GM12878 (cell line): ENCODE measurements around the gene THAP6. TPM values are rescaled to one million over a fixed set of nuclear protein-coding genes. Genes with fewer than 3 reads are reported as not detected.

ENCODE experiments used
- ATAC-seq: fragments of 200-7000 bp; cut with Tn5 transposase; 3 replicates; pipeline ENCODE4 v1.9.1; 2020; ENCODE audit warnings: mild to moderate bottlenecking, moderate library complexity
- BruUV-seq: library from RNA; stranded (reverse); fragments of 400-500 nt; replicated peaks from 2 replicates; lab custom pipeline; 2021; lab: Mats Ljungman, UMichigan
- CTCF ChIA-PET: fragments of 300-600 bp; sonication (Branson Sonifier 250); formaldehyde crosslinking; extraction: SDS; loops from one replicate; lab custom pipeline; 2021; ENCODE audit warnings: inconsistent platforms; lab: Yijun Ruan, JAX
- POLR2A ChIA-PET: fragments of 350-600 bp; formaldehyde crosslinking; extraction: SDS; loops from one replicate; lab custom pipeline; 2021; ENCODE audit warnings: inconsistent platforms; lab: Charles Lee
- RAD21 ChIA-PET: fragments of 300-600 bp; sonication (Branson Sonifier 250); formaldehyde crosslinking; loops from one replicate; lab custom pipeline; 2023; ENCODE audit warnings: antibody characterized with exemption; ENCODE audit not compliant: unreplicated experiment; lab: Charles Lee
- SMC1A ChIA-PET: fragments of 300-600 bp; sonication (Branson Sonifier 250); formaldehyde crosslinking; loops from one replicate; lab custom pipeline; 2023; ENCODE audit not compliant: unreplicated experiment, uncharacterized antibody; lab: Charles Lee
- DNase-seq: peaks from one replicate; pipeline ENCODE4 v3.0.0-alpha.2; 2011; ENCODE audit warnings: low read depth, low spot score
- FAIRE-seq: peaks from 3 replicates; lab custom pipeline; 2011; peaks lifted over from hg19 to GRCh38; lab: Jason Lieb, UNC
- H2AFZ ChIP-seq: 2 replicates; pipeline ENCODE4 v1.6.0; 2011; ENCODE audit warnings: low read depth, low read length, control low read depth; ENCODE audit not compliant: control insufficient read depth
- H3K27ac ChIP-seq: 2 replicates; pipeline ENCODE4 v1.5.1; 2011; ENCODE audit warnings: control low read depth; ENCODE audit not compliant: control insufficient read depth, insufficient read depth
- H3K27me3 ChIP-seq, 2 experiments: replicated peaks in 1 of 2; 2 replicates each; pipeline versions ENCODE4 v1.6.0 to v1.6.1; 2011; ENCODE audit warnings: low read length in 1 of 2; ENCODE audit not compliant: control insufficient read depth in 2 of 2, insufficient read depth in 2 of 2
- H3K36me3 ChIP-seq, 2 experiments: 2 replicates each; pipeline ENCODE4 v1.5.1; 2011; ENCODE audit warnings: low read length in 1 of 2; ENCODE audit not compliant: control insufficient read depth in 2 of 2, insufficient read depth in 2 of 2
- H3K4me1 ChIP-seq: 2 replicates; pipeline ENCODE4 v1.6.1; 2011; ENCODE audit warnings: mild to moderate bottlenecking, low read length, moderate library complexity, mixed read lengths; ENCODE audit not compliant: control insufficient read depth, insufficient read depth
- H3K4me2 ChIP-seq: 2 replicates; pipeline ENCODE4 v1.6.0; 2011; ENCODE audit warnings: control low read depth; ENCODE audit not compliant: control insufficient read depth, insufficient read depth
- H3K4me3 ChIP-seq: fragments of 200-600 bp; sonication (generic); 2 replicates; pipeline ENCODE4 v1.5.1; 2016
- H3K79me2 ChIP-seq: 2 replicates; pipeline ENCODE4 v1.6.0; 2011; ENCODE audit warnings: low read length; ENCODE audit not compliant: control insufficient read depth, insufficient read depth
- H3K9ac ChIP-seq: 2 replicates; pipeline ENCODE4 v1.8.0; 2011; ENCODE audit warnings: low read length, control low read depth, mixed read lengths; ENCODE audit not compliant: control insufficient read depth, insufficient read depth
- H3K9me3 ChIP-seq: replicated peaks from 3 replicates; pipeline ENCODE4 v1.5.1; 2011; ENCODE audit warnings: mild to moderate bottlenecking, low read length; ENCODE audit not compliant: control insufficient read depth, insufficient read depth
- H4K20me1 ChIP-seq: 2 replicates; pipeline ENCODE4 v1.6.0; 2011; ENCODE audit not compliant: control insufficient read depth, insufficient read depth
- CHD1 ChIP-seq: IDR thresholded peaks from 2 replicates; pipeline ENCODE4 v1.6.1; 2012; ENCODE audit warnings: low read depth, low read length, improper control_type of control experiment
- HDGF ChIP-seq: fragments of 450-650 bp; IDR thresholded peaks from 2 replicates; pipeline ENCODE4 v1.6.1; 2016; ENCODE audit warnings: antibody characterized with exemption
- JUND ChIP-seq: IDR thresholded peaks from 2 replicates; pipeline ENCODE4 v1.6.1; 2012; ENCODE audit warnings: low read depth, mild to moderate bottlenecking, low read length, improper control_type of control experiment, moderate library complexity
- NR2C2 ChIP-seq: IDR thresholded peaks from 2 replicates; pipeline ENCODE4 v1.6.1; 2011; ENCODE audit warnings: borderline replicate concordance, low read depth; ENCODE audit not compliant: control insufficient read depth, insufficient read length
- PAX5 ChIP-seq: IDR thresholded peaks from 2 replicates; pipeline ENCODE4 v1.6.1; 2011; ENCODE audit warnings: low read depth, low read length, borderline replicate concordance
- PAX8 ChIP-seq: fragments of 450-650 bp; IDR thresholded peaks from 2 replicates; pipeline ENCODE4 v1.6.1; 2017; ENCODE audit warnings: mild to moderate bottlenecking, moderate library complexity
- POLR2A ChIP-seq: IDR thresholded peaks from 2 replicates; pipeline ENCODE4 v1.6.1; 2011; ENCODE audit warnings: low read depth, mild to moderate bottlenecking, low read length
- RELB ChIP-seq: fragments of 450-650 bp; IDR thresholded peaks from 2 replicates; pipeline ENCODE4 v1.6.1; 2017; ENCODE audit warnings: low read depth, mild to moderate bottlenecking, moderate library complexity
- YY1 ChIP-seq: IDR thresholded peaks from 2 replicates; pipeline ENCODE4 v1.6.1; 2011; ENCODE audit warnings: low read depth, mild to moderate bottlenecking, low read length
- ZNF274 ChIP-seq: IDR thresholded peaks from one replicate; pipeline ENCODE4 v1.8.0; 2011; ENCODE audit not compliant: insufficient read length, insufficient read depth
- ZZZ3 ChIP-seq: IDR thresholded peaks from 2 replicates; pipeline ENCODE4 v1.6.1; 2011; ENCODE audit warnings: low read depth; ENCODE audit not compliant: control insufficient read depth, insufficient read length
- WGBS: methylation state at CpG from one replicate; pipeline ENCODE4 v1.1.6; 2016; ENCODE audit warnings: low lambda C conversion rate; ENCODE audit not compliant: insufficient replicate concordance, insufficient coverage; ENCODE audit errors: missing lambda C conversion rate; 5-methylcytosine and 5-hydroxymethylcytosine counted together
- in situ Hi-C: fragments of 300-500 bp; cut with MboI; formaldehyde crosslinking; loops from 9 replicates; pipeline ENCODE4 v1.14.3; 2018; ENCODE audit warnings: mixed read lengths
- intact Hi-C: fragments of 100-400 bp; cut with micrococcal nuclease; formaldehyde crosslinking; loops from one replicate; pipeline ENCODE4 v1.14.2; 2022; ENCODE audit not compliant: unreplicated experiment
- polyA plus RNA-seq, 11 experiments: library from polyadenylated mRNA; depleted of rRNA in 4 of 11; unstranded in 6 of 11; stranded (reverse) in 5 of 11; fragments of >200 nt; fragmentation: Nextera tagmentation in 4 of 11; fragmentation: Illumina TruSeq in 1 of 11; extraction: Ambion mirVana in 4 of 11; extraction: Trizol in 1 of 11; gene quantifications; 1 replicate in 1 of 11; 2 replicates in 10 of 11; pipeline versions ENCODE4 v1.2.1 to v1.2.3, GENCODE V29; 2011 to 2016; ENCODE audit warnings: inconsistent platforms in 2 of 11, missing spikeins in 2 of 11, low read depth in 1 of 11
- total RNA-seq, 4 experiments: library from RNA; depleted of rRNA in 3 of 4; stranded (reverse); fragments of >200 nt in 3 of 4; fragmentation: Illumina TruSeq in 1 of 4; extraction: Trizol in 1 of 4; gene quantifications; 2 replicates each; pipeline versions ENCODE4 v1.2.1 to v1.2.3, GENCODE V29; 2013 to 2021
- TF ChIP-seq, protein P1 (sequence below): IDR thresholded peaks from 2 replicates; pipeline ENCODE4 v1.6.1; 2011; ENCODE audit warnings: borderline replicate concordance, low read depth, mild to moderate bottlenecking, moderate library complexity, mixed read lengths, low read length; ENCODE audit not compliant: insufficient read depth; ENCODE audit errors: extremely low read length

Gene THAP6
- total and polyA plus RNA-seq, 10 of the 15 experiments (the other 5 are each of a cell fraction or from before 2014, with no cell fraction given) = 8.9 to 21.9 (median 12.8) TPM

DNA sequence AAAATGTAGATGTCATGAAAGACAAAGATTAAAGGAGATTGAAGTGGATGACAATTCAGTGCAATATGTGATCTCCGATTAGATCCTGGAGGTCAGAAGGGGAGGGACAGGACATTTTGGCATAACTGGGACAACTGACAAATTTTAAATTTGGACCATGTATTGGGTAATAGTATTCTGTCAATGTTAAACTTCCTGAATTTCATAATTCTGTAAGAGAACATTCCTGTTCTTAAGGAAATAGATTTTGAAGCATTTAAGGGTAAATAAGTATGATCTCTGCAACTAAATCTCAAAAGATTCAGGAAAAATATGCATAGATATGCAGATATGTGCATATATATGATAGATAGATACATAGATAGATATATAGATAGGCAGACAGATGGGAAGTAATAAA lies 52.6 kb downstream of the THAP6 start (continued):
- TF ChIP-seq RELB (no peak), ZZZ3 (no peak), HDGF (no peak), CHD1 (no peak), NR2C2 (no peak)
- TF ChIP-seq, protein P1, sequence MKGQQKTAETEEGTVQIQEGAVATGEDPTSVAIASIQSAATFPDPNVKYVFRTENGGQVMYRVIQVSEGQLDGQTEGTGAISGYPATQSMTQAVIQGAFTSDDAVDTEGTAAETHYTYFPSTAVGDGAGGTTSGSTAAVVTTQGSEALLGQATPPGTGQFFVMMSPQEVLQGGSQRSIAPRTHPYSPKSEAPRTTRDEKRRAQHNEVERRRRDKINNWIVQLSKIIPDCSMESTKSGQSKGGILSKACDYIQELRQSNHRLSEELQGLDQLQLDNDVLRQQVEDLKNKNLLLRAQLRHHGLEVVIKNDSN = no peak

- in situ Hi-C loops = no loop called here
- H3K9ac ChIP-seq = no peak overlapping the region
- no peak overlapping the region for H3K27ac ChIP-seq
- TF ChIP-seq PAX8 (no peak), ZNF274 (no peak), YY1 (no peak), POLR2A (no peak), JUND (no peak), RELB (no peak), PAX5 (no peak)
- TF ChIP-seq, all 136 proteins: peak for 0
- FAIRE-seq (no peak), DNase-seq (no peak), ATAC-seq (no peak)
- ChIA-PET CTCF (no interaction called here), POLR2A (no interaction called here), SMC1A (interaction anchor here (0.8 to 1.5 kb wide), 3 partner anchors 10 to 695 kb away, joined by 3 read pairs; no protein-coding TSS in a partner anchor), RAD21 (no interaction called here)
- Histone ChIP-seq H4K20me1 (no peaks in the 10 kb centered on the region), H3K4me2 (no peak overlapping the region), H3K27me3 (no peaks in the 10 kb centered on the region; a peak in 1 of 4 replicates), H3K4me1 (no peaks in the 10 kb centered on the region), H3K4me3 (no peak overlapping the region), H3K9me3 (no peaks in the 10 kb centered on the region), H2AFZ (no peak overlapping the region; the same call in 1 of the 2 replicates), H3K79me2 (no peaks in the 10 kb centered on the region), H3K36me3 (no peaks in the 10 kb centered on the region)
- intact Hi-C loops = no loop called here
- 8% methylated on average over 2 of the region's 2 CpGs for WGBS
- BruUV-seq = no TSS peak
Measured at GRCh38 chr4:75567725-75568124, 53.5 kb downstream of the THAP6 start.

Other genes starting within 250 kb of the THAP6 start
- gene RCHY1, start 70 bp upstream of the THAP6 start, total RNA-seq (2014; rRNA removed) = 12.0 and 17.7 TPM in 2 replicates
- gene RCHY1, start 70 bp upstream of the THAP6 start, total RNA-seq (2014; rRNA removed; fragmentation: Illumina TruSeq; extraction: Trizol) = 12.9 and 16.0 TPM in 2 replicates
- gene RCHY1, start 70 bp upstream of the THAP6 start, total RNA-seq (2021) = 24.3 and 27.7 TPM in 2 replicates
- 50.6 and 68.0 TPM in 2 replicates for gene RCHY1, start 70 bp upstream of the THAP6 start, polyA plus RNA-seq (2011; rRNA removed)
- gene RCHY1, start 70 bp upstream of the THAP6 start, polyA plus RNA-seq (2014; fragmentation: Illumina TruSeq; extraction: Trizol) = 26.9 and 34.3 TPM in 2 replicates
- gene RCHY1, start 70 bp upstream of the THAP6 start, polyA plus RNA-seq (2014; fragmentation: Nextera tagmentation; extraction: Ambion mirVana) = 10 to 100 TPM; 19.9 to 25.0 TPM
- 17.6 and 23.9 TPM in 2 replicates for gene RCHY1, start 70 bp upstream of the THAP6 start, polyA plus RNA-seq (2014; rRNA removed)
- 10 to 100 TPM; 35.6 to 39.5 TPM for gene RCHY1, start 70 bp upstream of the THAP6 start, polyA plus RNA-seq (2016; fragmentation: Nextera tagmentation; extraction: Ambion mirVana)
- gene ODAPH, start 41.6 kb downstream of the THAP6 start, total RNA-seq (2014; rRNA removed) = 0.05 TPM in 1 of 2 replicates, not detected in the other
- gene ODAPH, start 41.6 kb downstream of the THAP6 start, total RNA-seq (2014; rRNA removed; fragmentation: Illumina TruSeq; extraction: Trizol) = 0.13 and 0.18 TPM in 2 replicates
- not detected in 2 replicates for gene ODAPH, start 41.6 kb downstream of the THAP6 start, total RNA-seq (2021)
- gene ODAPH, start 41.6 kb downstream of the THAP6 start, polyA plus RNA-seq (2011; rRNA removed) = not detected in 2 replicates
- 0.12 TPM in 1 of 2 replicates, not detected in the other for gene ODAPH, start 41.6 kb downstream of the THAP6 start, polyA plus RNA-seq (2014; fragmentation: Illumina TruSeq; extraction: Trizol)
- gene ODAPH, start 41.6 kb downstream of the THAP6 start, polyA plus RNA-seq (2014; fragmentation: Nextera tagmentation; extraction: Ambion mirVana) = under 1 TPM; 0.06 to 0.13 TPM
- gene ODAPH, start 41.6 kb downstream of the THAP6 start, polyA plus RNA-seq (2014; rRNA removed) = 0.11 TPM in 1 of 2 replicates, not detected in the other
- gene ODAPH, start 41.6 kb downstream of the THAP6 start, polyA plus RNA-seq (2016; fragmentation: Nextera tagmentation; extraction: Ambion mirVana) = not detected
- 0.06 TPM in 1 of 2 replicates, not detected in the other for gene CDKL2, start 116.1 kb downstream of the THAP6 start, total RNA-seq (2014; rRNA removed)
- not detected in 2 replicates for gene CDKL2, start 116.1 kb downstream of the THAP6 start, total RNA-seq (2014; rRNA removed; fragmentation: Illumina TruSeq; extraction: Trizol)
- not detected in 2 replicates for gene CDKL2, start 116.1 kb downstream of the THAP6 start, total RNA-seq (2021)
- 0.04 and 0.05 TPM in 2 replicates for gene CDKL2, start 116.1 kb downstream of the THAP6 start, polyA plus RNA-seq (2011; rRNA removed)
- gene CDKL2, start 116.1 kb downstream of the THAP6 start, polyA plus RNA-seq (2014; fragmentation: Illumina TruSeq; extraction: Trizol) = not detected in 2 replicates
- gene CDKL2, start 116.1 kb downstream of the THAP6 start, polyA plus RNA-seq (2014; fragmentation: Nextera tagmentation; extraction: Ambion mirVana) = not detected
- not detected in 2 replicates for gene CDKL2, start 116.1 kb downstream of the THAP6 start, polyA plus RNA-seq (2014; rRNA removed)
- under 1 TPM in 1 of 2 experiments, not detected in 1; 0.24 TPM for gene CDKL2, start 116.1 kb downstream of the THAP6 start, polyA plus RNA-seq (2016; fragmentation: Nextera tagmentation; extraction: Ambion mirVana)
- gene G3BP2, start 158.9 kb downstream of the THAP6 start, total RNA-seq (2014; rRNA removed) = 107 and 123 TPM in 2 replicates
- gene G3BP2, start 158.9 kb downstream of the THAP6 start, total RNA-seq (2014; rRNA removed; fragmentation: Illumina TruSeq; extraction: Trizol) = 145 and 149 TPM in 2 replicates
- 160 and 167 TPM in 2 replicates for gene G3BP2, start 158.9 kb downstream of the THAP6 start, total RNA-seq (2021)
- 112 and 166 TPM in 2 replicates for gene G3BP2, start 158.9 kb downstream of the THAP6 start, polyA plus RNA-seq (2011; rRNA removed)
- gene G3BP2, start 158.9 kb downstream of the THAP6 start, polyA plus RNA-seq (2014; fragmentation: Illumina TruSeq; extraction: Trizol) = 176 and 211 TPM in 2 replicates
- 10 to 100 TPM; 22.2 to 27.9 TPM for gene G3BP2, start 158.9 kb downstream of the THAP6 start, polyA plus RNA-seq (2014; fragmentation: Nextera tagmentation; extraction: Ambion mirVana)
- 81.8 and 97.1 TPM in 2 replicates for gene G3BP2, start 158.9 kb downstream of the THAP6 start, polyA plus RNA-seq (2014; rRNA removed)
- 10 to 100 TPM; 62.7 to 67.7 TPM for gene G3BP2, start 158.9 kb downstream of the THAP6 start, polyA plus RNA-seq (2016; fragmentation: Nextera tagmentation; extraction: Ambion mirVana)
- 58.9 and 69.6 TPM in 2 replicates for gene USO1, start 210.1 kb downstream of the THAP6 start, total RNA-seq (2014; rRNA removed)
- gene USO1, start 210.1 kb downstream of the THAP6 start, total RNA-seq (2014; rRNA removed; fragmentation: Illumina TruSeq; extraction: Trizol) = 78.9 and 79.7 TPM in 2 replicates
- gene USO1, start 210.1 kb downstream of the THAP6 start, total RNA-seq (2021) = 44.2 and 49.2 TPM in 2 replicates
- gene USO1, start 210.1 kb downstream of the THAP6 start, polyA plus RNA-seq (2011; rRNA removed) = 64.5 and 102 TPM in 2 replicates
- 69.0 and 85.5 TPM in 2 replicates for gene USO1, start 210.1 kb downstream of the THAP6 start, polyA plus RNA-seq (2014; fragmentation: Illumina TruSeq; extraction: Trizol)
- gene USO1, start 210.1 kb downstream of the THAP6 start, polyA plus RNA-seq (2014; fragmentation: Nextera tagmentation; extraction: Ambion mirVana) = 10 to 100 TPM; 19.4 to 25.3 TPM
- 36.4 and 42.3 TPM in 2 replicates for gene USO1, start 210.1 kb downstream of the THAP6 start, polyA plus RNA-seq (2014; rRNA removed)
- 10 to 100 TPM; 60.3 to 62.9 TPM for gene USO1, start 210.1 kb downstream of the THAP6 start, polyA plus RNA-seq (2016; fragmentation: Nextera tagmentation; extraction: Ambion mirVana)